Chondrocyte (in vitro differentiated cells): ENCODE measurements around the gene RPH3AL. TPM values are rescaled to one million over a fixed set of nuclear protein-coding genes. Genes with fewer than 3 reads are reported as not detected.

ENCODE experiments used
- DNase-seq: peaks from one replicate; pipeline ENCODE4 v3.0.0; 2021; ENCODE audit warnings: mixed read lengths, low spot score
- H3K27ac Mint-ChIP-seq: one replicate; pipeline ENCODE4 v1.8.0; 2021; ENCODE audit warnings: mild to moderate bottlenecking, moderate library complexity, mixed read lengths; ENCODE audit not compliant: unreplicated experiment
- H3K27me3 Mint-ChIP-seq: 2 replicates; pipeline ENCODE4 v1.8.0; 2021; ENCODE audit warnings: low read depth, mixed read lengths
- H3K36me3 Mint-ChIP-seq: 2 replicates; pipeline ENCODE4 v1.8.0; 2021; ENCODE audit warnings: low read depth, mixed read lengths
- H3K4me1 Mint-ChIP-seq: 2 replicates; pipeline ENCODE4 v1.8.0; 2021; ENCODE audit warnings: low read depth, mild to moderate bottlenecking, mixed read lengths
- H3K4me3 Mint-ChIP-seq: one replicate; pipeline ENCODE4 v1.8.0; 2021; ENCODE audit warnings: mild to moderate bottlenecking, moderate library complexity, mixed read lengths; ENCODE audit not compliant: unreplicated experiment
- H3K9me3 Mint-ChIP-seq: 2 replicates; pipeline ENCODE4 v1.8.0; 2021; ENCODE audit warnings: low read depth, mixed read lengths
- total RNA-seq: library from RNA; stranded (reverse); gene quantifications from 3 replicates; pipeline ENCODE4 v1.2.1, GENCODE V29; 2021
- TF ChIP-seq, protein P1 (sequence below): fragments of 200-600 bp; sonication (generic); IDR thresholded peaks from 2 replicates; pipeline ENCODE4 v1.5.0; 2021; ENCODE audit warnings: antibody characterized with exemption, mild to moderate bottlenecking, moderate library complexity

Gene RPH3AL
- total RNA-seq, 1 donor from 2014 or later: 4.1 TPM

DNA sequence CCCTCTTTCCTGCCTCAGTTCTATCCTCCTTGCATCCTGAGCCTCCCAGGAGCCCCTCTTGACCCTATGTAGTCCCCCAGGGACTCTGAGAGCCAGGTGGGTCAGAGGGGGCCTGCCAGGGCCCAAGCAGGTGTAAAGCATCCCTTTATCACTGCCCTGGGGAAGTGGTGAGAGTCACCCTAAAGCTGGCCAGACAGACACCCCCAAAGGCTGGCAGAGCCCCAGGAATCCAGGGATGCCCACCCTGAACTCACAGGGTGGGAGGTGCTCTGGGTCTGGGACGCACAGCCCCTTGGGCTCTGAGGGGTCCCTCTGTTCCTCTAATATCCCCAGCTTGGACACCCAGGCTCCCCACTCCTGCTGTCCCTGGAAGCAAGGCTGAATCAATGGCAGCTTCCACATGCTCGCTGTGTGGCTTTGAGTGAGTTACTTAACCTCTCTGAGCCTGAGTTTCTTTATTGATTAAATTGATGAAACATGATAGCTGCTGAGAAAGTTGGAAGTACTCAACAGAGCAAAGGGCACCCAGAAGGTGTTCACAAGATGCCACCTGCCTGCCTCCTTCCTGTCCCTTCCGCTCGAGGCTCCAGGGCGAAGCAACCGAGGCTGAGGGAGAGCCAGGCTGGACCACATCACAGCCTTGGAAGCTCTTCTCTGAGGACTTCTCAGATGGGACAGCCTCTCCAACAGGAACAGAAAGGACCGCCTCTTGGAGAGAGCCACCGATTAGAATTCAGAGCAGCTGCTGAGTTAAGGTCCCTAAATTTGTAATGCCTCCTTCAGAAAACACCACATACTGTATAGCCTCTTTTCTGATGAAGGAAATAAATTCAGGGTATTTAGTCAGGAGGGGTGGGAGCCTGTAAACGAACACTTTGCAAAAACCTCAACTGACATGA, 104.0 kb downstream of the RPH3AL start:
- H3K9me3 Mint-ChIP-seq: no peaks in the 10 kb centered on the region
- H3K36me3 Mint-ChIP-seq: peaks cover 4% of the 10 kb centered on the region
- peak; percentile 43 for DNase-seq
- TF ChIP-seq, protein P1, sequence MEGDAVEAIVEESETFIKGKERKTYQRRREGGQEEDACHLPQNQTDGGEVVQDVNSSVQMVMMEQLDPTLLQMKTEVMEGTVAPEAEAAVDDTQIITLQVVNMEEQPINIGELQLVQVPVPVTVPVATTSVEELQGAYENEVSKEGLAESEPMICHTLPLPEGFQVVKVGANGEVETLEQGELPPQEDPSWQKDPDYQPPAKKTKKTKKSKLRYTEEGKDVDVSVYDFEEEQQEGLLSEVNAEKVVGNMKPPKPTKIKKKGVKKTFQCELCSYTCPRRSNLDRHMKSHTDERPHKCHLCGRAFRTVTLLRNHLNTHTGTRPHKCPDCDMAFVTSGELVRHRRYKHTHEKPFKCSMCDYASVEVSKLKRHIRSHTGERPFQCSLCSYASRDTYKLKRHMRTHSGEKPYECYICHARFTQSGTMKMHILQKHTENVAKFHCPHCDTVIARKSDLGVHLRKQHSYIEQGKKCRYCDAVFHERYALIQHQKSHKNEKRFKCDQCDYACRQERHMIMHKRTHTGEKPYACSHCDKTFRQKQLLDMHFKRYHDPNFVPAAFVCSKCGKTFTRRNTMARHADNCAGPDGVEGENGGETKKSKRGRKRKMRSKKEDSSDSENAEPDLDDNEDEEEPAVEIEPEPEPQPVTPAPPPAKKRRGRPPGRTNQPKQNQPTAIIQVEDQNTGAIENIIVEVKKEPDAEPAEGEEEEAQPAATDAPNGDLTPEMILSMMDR: no peak
- no peak overlapping the region for H3K4me3 Mint-ChIP-seq
- no peaks in the 10 kb centered on the region for H3K4me1 Mint-ChIP-seq
- H3K27me3 Mint-ChIP-seq: peaks cover 19% of the 10 kb centered on the region
- H3K27ac Mint-ChIP-seq: no peak overlapping the region

DNA sequence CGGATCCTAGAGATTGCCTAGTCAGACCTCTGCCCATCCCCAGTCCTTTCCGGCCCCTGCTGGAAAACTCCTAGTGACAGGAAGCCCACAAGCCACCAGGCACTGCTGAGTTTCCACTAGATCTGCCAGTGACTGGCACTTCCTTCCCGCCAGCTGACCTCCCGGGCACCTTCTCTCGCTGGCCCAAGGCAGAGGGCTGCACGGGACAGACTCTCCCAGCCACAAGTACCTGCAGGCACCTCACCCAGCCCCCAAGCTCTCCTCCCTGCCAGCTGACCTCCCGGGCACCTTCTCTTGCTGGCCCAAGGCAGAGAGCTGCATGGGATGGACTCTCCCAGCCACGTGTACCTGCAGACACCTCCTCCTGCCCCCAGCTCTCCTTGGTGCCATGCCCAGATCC, 104.8 kb downstream of the RPH3AL start:
- peak; percentile 72 for DNase-seq
- no peak overlapping the region for H3K27ac Mint-ChIP-seq
- peaks cover 4% of the 10 kb centered on the region for H3K36me3 Mint-ChIP-seq
- peaks cover 19% of the 10 kb centered on the region for H3K27me3 Mint-ChIP-seq
- TF ChIP-seq, protein P1: no peak
- no peaks in the 10 kb centered on the region for H3K4me1 Mint-ChIP-seq
- no peak overlapping the region for H3K4me3 Mint-ChIP-seq
- no peaks in the 10 kb centered on the region for H3K9me3 Mint-ChIP-seq

DNA sequence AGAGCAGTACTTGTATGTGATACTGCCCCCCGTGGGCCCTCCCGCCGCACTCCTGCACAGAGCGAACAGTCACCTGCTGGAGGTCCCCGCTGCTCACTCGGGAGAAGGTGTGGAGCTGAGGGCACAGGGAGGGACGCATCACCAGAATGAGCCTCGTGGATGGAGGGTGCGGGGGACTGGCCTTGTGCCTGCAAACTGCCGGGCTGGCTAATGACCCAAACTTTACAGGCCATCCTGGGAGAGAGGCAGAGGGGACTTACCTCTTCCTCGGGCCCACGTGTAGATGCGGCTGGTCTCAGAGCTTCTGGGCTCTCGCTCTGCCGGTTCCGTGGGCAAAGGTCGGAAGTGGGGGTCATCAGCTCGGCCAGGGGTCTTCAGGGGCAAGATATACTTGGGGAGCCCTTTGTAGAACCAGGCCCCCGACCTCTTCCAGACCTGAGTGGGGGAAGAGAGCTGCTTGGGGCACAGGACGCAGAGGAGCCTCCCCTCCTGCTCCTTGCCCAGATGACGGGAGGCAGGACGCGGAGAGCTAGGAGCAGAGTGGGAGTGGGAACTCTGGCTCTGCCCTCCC, 105.7 kb downstream of the RPH3AL start:
- TF ChIP-seq, protein P1: no peak
- H3K9me3 Mint-ChIP-seq: no peaks in the 10 kb centered on the region

DNA sequence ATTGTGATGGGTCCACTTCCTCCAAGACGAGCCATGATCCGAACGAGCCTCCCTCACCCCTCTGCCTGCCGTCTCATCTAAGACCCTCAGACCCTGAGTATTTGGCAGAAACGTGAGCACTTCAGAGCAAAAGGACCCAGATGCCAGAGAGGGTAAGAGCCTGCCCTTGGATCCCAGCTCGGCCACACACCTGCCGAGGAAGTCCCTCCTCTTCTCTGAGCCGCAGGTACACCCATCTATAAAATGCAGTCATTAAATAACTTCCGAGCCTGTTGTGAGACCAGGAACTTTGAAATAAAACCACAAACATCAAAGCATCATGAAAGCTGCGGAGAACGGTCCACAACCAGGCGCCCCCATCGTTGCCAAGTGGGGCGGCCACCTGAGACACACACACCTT, 106.4 kb downstream of the RPH3AL start:
- peak; percentile 36 for DNase-seq
- no peak overlapping the region for H3K4me3 Mint-ChIP-seq
- TF ChIP-seq, protein P1: no peak
- peaks cover 4% of the 10 kb centered on the region for H3K36me3 Mint-ChIP-seq
- no peak overlapping the region for H3K27ac Mint-ChIP-seq
- peaks cover 17% of the 10 kb centered on the region for H3K27me3 Mint-ChIP-seq
- no peaks in the 10 kb centered on the region for H3K4me1 Mint-ChIP-seq
- H3K9me3 Mint-ChIP-seq: no peaks in the 10 kb centered on the region

More for the DNA sequence above, 105.7 kb downstream of the RPH3AL start:
- Mint-ChIP-seq H3K4me3 (no peak overlapping the region), H3K36me3 (peaks cover 4% of the 10 kb centered on the region), H3K27me3 (peaks cover 17% of the 10 kb centered on the region), H3K4me1 (no peaks in the 10 kb centered on the region), H3K27ac (no peak overlapping the region)
- peak; percentile 82 for DNase-seq

DNA sequence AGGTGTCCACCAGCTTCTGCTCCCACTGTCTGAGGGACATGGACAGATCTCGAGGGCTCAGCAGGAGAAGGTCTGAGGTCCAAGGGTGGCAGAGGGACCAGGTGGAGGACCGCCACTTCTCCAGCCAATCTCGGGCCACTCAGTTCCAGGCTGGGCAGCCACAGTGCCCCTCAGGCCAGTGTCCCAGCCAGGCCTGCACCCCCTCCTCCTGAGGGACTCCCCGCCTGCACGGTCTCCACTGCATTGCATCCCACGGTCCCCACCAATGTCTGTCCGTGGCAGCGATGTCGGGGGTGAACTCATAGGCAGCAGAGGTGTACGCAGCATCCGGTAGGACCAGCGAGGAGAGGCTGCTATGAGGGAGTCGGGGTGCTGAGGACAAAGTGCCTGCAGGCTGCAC, 107.0 kb downstream of the RPH3AL start:
- no peaks in the 10 kb centered on the region for H3K4me1 Mint-ChIP-seq
- peak; percentile 81 for DNase-seq
- H3K9me3 Mint-ChIP-seq: no peaks in the 10 kb centered on the region
- TF ChIP-seq, protein P1: no peak
- no peak overlapping the region for H3K27ac Mint-ChIP-seq
- H3K27me3 Mint-ChIP-seq: peaks cover 15% of the 10 kb centered on the region
- no peak overlapping the region for H3K4me3 Mint-ChIP-seq
- H3K36me3 Mint-ChIP-seq: peaks cover 4% of the 10 kb centered on the region
